Stimulated activated CD4-positive, alpha-beta T cell treated with anti-CD3 and anti-CD28 coated beads, Interleukin-12 subunit alpha, Interleukin-12 subunit beta, amount 100 ng/mL, for 24 hours (primary cell): ENCODE measurements around the gene TBL1XR1.
"Not testable (repeated sequence)": the region's sequence is repeated elsewhere in the genome, so short reads cannot be mapped to it uniquely, and the experiment has no call there.

Experiments used
- DNase-seq, 2 experiments: peaks; one replicate each; pipeline ENCODE4 v3.0.0-alpha.2; 2020; ENCODE audit warnings: low read depth in 2 of 2

The TBL1XR1 gene

GRCh38 chr3:177026505-177027277, 170.6 kb downstream of the TBL1XR1 start:
- no peak for DNase-seq

- DNase-seq = no peak
Measured at GRCh38 chr3:177015881-177016280, 181.4 kb downstream of the TBL1XR1 start.

- DNase-seq = no peak
Measured at GRCh38 chr3:177013681-177014280, 183.5 kb downstream of the TBL1XR1 start.

- no peak for DNase-seq
Measured at GRCh38 chr3:177005718-177006405, 191.4 kb downstream of the TBL1XR1 start.

- not testable (repeated sequence) for DNase-seq
Measured at GRCh38 chr3:177000159-177000558, 197.1 kb downstream of the TBL1XR1 start.

- DNase-seq = no peak
Measured at GRCh38 chr3:176995946-176996345, 201.3 kb downstream of the TBL1XR1 start.

GRCh38 chr3:176994891-176995781, 202.1 kb downstream of the TBL1XR1 start:
- no peak for DNase-seq

GRCh38 chr3:176994393-176994792, 202.9 kb downstream of the TBL1XR1 start:
- DNase-seq = no peak

- DNase-seq = no peak
Measured at GRCh38 chr3:176992978-176993377, 204.3 kb downstream of the TBL1XR1 start.

GRCh38 chr3:176992565-176992964, 204.7 kb downstream of the TBL1XR1 start:
- DNase-seq = no peak

GRCh38 chr3:176988795-176989194, 208.5 kb downstream of the TBL1XR1 start:
- no peak for DNase-seq

GRCh38 chr3:176987901-176988650, 209.2 kb downstream of the TBL1XR1 start:
- DNase-seq = no peak

GRCh38 chr3:176978441-176978840, 218.8 kb downstream of the TBL1XR1 start:
- no peak for DNase-seq

- no peak for DNase-seq
Measured at GRCh38 chr3:176977331-176977730, 220.0 kb downstream of the TBL1XR1 start.

- no peak for DNase-seq
Measured at GRCh38 chr3:176976586-176976985, 220.7 kb downstream of the TBL1XR1 start.

GRCh38 chr3:176974279-176974678, 223.0 kb downstream of the TBL1XR1 start:
- no peak for DNase-seq

- DNase-seq = no peak
Measured at GRCh38 chr3:176971613-176972174, 225.6 kb downstream of the TBL1XR1 start.

GRCh38 chr3:176970770-176971169, 226.5 kb downstream of the TBL1XR1 start:
- no peak for DNase-seq

GRCh38 chr3:176969506-176969905, 227.8 kb downstream of the TBL1XR1 start:
- DNase-seq = no peak
